GM12878 (cell line): ENCODE measurements around the gene GRIP2. TPM values are rescaled to one million over a fixed set of nuclear protein-coding genes. Genes with fewer than 3 reads are reported as not detected.

Experiments used
- ATAC-seq: fragments of 200-7000 bp; cut with Tn5 transposase; 3 replicates; pipeline ENCODE4 v1.9.1; 2020; ENCODE audit warnings: mild to moderate bottlenecking, moderate library complexity
- BruUV-seq: library from RNA; stranded (reverse); fragments of 400-500 nt; replicated peaks from 2 replicates; lab custom pipeline; 2021; lab: Mats Ljungman, UMichigan
- CTCF ChIA-PET: fragments of 300-600 bp; sonication (Branson Sonifier 250); formaldehyde crosslinking; extraction: SDS; loops from one replicate; lab custom pipeline; 2021; ENCODE audit warnings: inconsistent platforms; lab: Yijun Ruan, JAX
- POLR2A ChIA-PET: fragments of 350-600 bp; formaldehyde crosslinking; extraction: SDS; loops from one replicate; lab custom pipeline; 2021; ENCODE audit warnings: inconsistent platforms; lab: Charles Lee
- RAD21 ChIA-PET: fragments of 300-600 bp; sonication (Branson Sonifier 250); formaldehyde crosslinking; loops from one replicate; lab custom pipeline; 2023; ENCODE audit warnings: antibody characterized with exemption; ENCODE audit not compliant: unreplicated experiment; lab: Charles Lee
- SMC1A ChIA-PET: fragments of 300-600 bp; sonication (Branson Sonifier 250); formaldehyde crosslinking; loops from one replicate; lab custom pipeline; 2023; ENCODE audit not compliant: unreplicated experiment, uncharacterized antibody; lab: Charles Lee
- DNase-seq: peaks from one replicate; pipeline ENCODE4 v3.0.0-alpha.2; 2011; ENCODE audit warnings: low read depth, low spot score
- FAIRE-seq: peaks from 3 replicates; lab custom pipeline; 2011; peaks lifted over from hg19 to GRCh38; lab: Jason Lieb, UNC
- H2AFZ ChIP-seq: 2 replicates; pipeline ENCODE4 v1.6.0; 2011; ENCODE audit warnings: low read depth, low read length, control low read depth; ENCODE audit not compliant: control insufficient read depth
- H3K27ac ChIP-seq: 2 replicates; pipeline ENCODE4 v1.5.1; 2011; ENCODE audit warnings: control low read depth; ENCODE audit not compliant: control insufficient read depth, insufficient read depth
- H3K27me3 ChIP-seq, 2 experiments: replicated peaks in 1 of 2; 2 replicates each; pipeline versions ENCODE4 v1.6.0 to v1.6.1; 2011; ENCODE audit warnings: low read length in 1 of 2; ENCODE audit not compliant: control insufficient read depth in 2 of 2, insufficient read depth in 2 of 2
- H3K36me3 ChIP-seq, 2 experiments: 2 replicates each; pipeline ENCODE4 v1.5.1; 2011; ENCODE audit warnings: low read length in 1 of 2; ENCODE audit not compliant: control insufficient read depth in 2 of 2, insufficient read depth in 2 of 2
- H3K4me1 ChIP-seq: 2 replicates; pipeline ENCODE4 v1.6.1; 2011; ENCODE audit warnings: mild to moderate bottlenecking, low read length, moderate library complexity, mixed read lengths; ENCODE audit not compliant: control insufficient read depth, insufficient read depth
- H3K4me2 ChIP-seq: 2 replicates; pipeline ENCODE4 v1.6.0; 2011; ENCODE audit warnings: control low read depth; ENCODE audit not compliant: control insufficient read depth, insufficient read depth
- H3K4me3 ChIP-seq: fragments of 200-600 bp; sonication (generic); 2 replicates; pipeline ENCODE4 v1.5.1; 2016
- H3K79me2 ChIP-seq: 2 replicates; pipeline ENCODE4 v1.6.0; 2011; ENCODE audit warnings: low read length; ENCODE audit not compliant: control insufficient read depth, insufficient read depth
- H3K9ac ChIP-seq: 2 replicates; pipeline ENCODE4 v1.8.0; 2011; ENCODE audit warnings: low read length, control low read depth, mixed read lengths; ENCODE audit not compliant: control insufficient read depth, insufficient read depth
- H3K9me3 ChIP-seq: replicated peaks from 3 replicates; pipeline ENCODE4 v1.5.1; 2011; ENCODE audit warnings: mild to moderate bottlenecking, low read length; ENCODE audit not compliant: control insufficient read depth, insufficient read depth
- H4K20me1 ChIP-seq: 2 replicates; pipeline ENCODE4 v1.6.0; 2011; ENCODE audit not compliant: control insufficient read depth, insufficient read depth
- ATF2 ChIP-seq: IDR thresholded peaks from 2 replicates; pipeline ENCODE4 v1.6.1; 2012; ENCODE audit warnings: low read length, inconsistent platforms
- CHD2 ChIP-seq: IDR thresholded peaks from 2 replicates; pipeline ENCODE4 v1.6.1; 2011; ENCODE audit warnings: low read depth, low read length, improper control_type of control experiment, borderline replicate concordance
- MEF2A ChIP-seq: IDR thresholded peaks from 2 replicates; pipeline ENCODE4 v1.6.1; 2011; ENCODE audit warnings: low read depth, mild to moderate bottlenecking, low read length, moderate library complexity; ENCODE audit not compliant: insufficient read depth
- SMAD5 ChIP-seq: IDR thresholded peaks from 2 replicates; pipeline ENCODE4 v1.6.1; 2016; ENCODE audit warnings: antibody characterized with exemption, low read depth
- SPI1 ChIP-seq: IDR thresholded peaks from 2 replicates; pipeline ENCODE4 v1.6.1; 2011; ENCODE audit warnings: low read depth, mild to moderate bottlenecking, low read length, moderate library complexity, borderline replicate concordance; ENCODE audit not compliant: insufficient read depth
- ZZZ3 ChIP-seq: IDR thresholded peaks from 2 replicates; pipeline ENCODE4 v1.6.1; 2011; ENCODE audit warnings: low read depth; ENCODE audit not compliant: control insufficient read depth, insufficient read length
- WGBS: methylation state at CpG from one replicate; pipeline ENCODE4 v1.1.6; 2016; ENCODE audit warnings: low lambda C conversion rate; ENCODE audit not compliant: insufficient replicate concordance, insufficient coverage; ENCODE audit errors: missing lambda C conversion rate; 5-methylcytosine and 5-hydroxymethylcytosine counted together
- in situ Hi-C: fragments of 300-500 bp; cut with MboI; formaldehyde crosslinking; loops from 9 replicates; pipeline ENCODE4 v1.14.3; 2018; ENCODE audit warnings: mixed read lengths
- intact Hi-C: fragments of 100-400 bp; cut with micrococcal nuclease; formaldehyde crosslinking; loops from one replicate; pipeline ENCODE4 v1.14.2; 2022; ENCODE audit not compliant: unreplicated experiment
- polyA plus RNA-seq, 11 experiments: library from polyadenylated mRNA; depleted of rRNA in 4 of 11; unstranded in 6 of 11; stranded (reverse) in 5 of 11; fragments of >200 nt; fragmentation: Nextera tagmentation in 4 of 11; fragmentation: Illumina TruSeq in 1 of 11; extraction: Ambion mirVana in 4 of 11; extraction: Trizol in 1 of 11; gene quantifications; 1 replicate in 1 of 11; 2 replicates in 10 of 11; pipeline versions ENCODE4 v1.2.1 to v1.2.3, GENCODE V29; 2011 to 2016; ENCODE audit warnings: inconsistent platforms in 2 of 11, missing spikeins in 2 of 11, low read depth in 1 of 11
- total RNA-seq, 4 experiments: library from RNA; depleted of rRNA in 3 of 4; stranded (reverse); fragments of >200 nt in 3 of 4; fragmentation: Illumina TruSeq in 1 of 4; extraction: Trizol in 1 of 4; gene quantifications; 2 replicates each; pipeline versions ENCODE4 v1.2.1 to v1.2.3, GENCODE V29; 2013 to 2021
- TF ChIP-seq, protein P1 (sequence below): fragments of 150-350 bp; IDR thresholded peaks from 2 replicates; pipeline ENCODE4 v1.6.1; 2014; ENCODE audit warnings: mild to moderate bottlenecking, low read depth, low read length
- TF ChIP-seq, protein P2 (sequence below): IDR thresholded peaks from 2 replicates; pipeline ENCODE4 v1.6.1; 2011; ENCODE audit warnings: low read depth, mild to moderate bottlenecking, low read length, moderate library complexity, borderline replicate concordance; ENCODE audit errors: extremely low read depth

The GRIP2 gene
- total and polyA plus RNA-seq, 10 of the 15 experiments (the other 5 are each of a cell fraction or from before 2014, with no cell fraction given) = not detected

DNA sequence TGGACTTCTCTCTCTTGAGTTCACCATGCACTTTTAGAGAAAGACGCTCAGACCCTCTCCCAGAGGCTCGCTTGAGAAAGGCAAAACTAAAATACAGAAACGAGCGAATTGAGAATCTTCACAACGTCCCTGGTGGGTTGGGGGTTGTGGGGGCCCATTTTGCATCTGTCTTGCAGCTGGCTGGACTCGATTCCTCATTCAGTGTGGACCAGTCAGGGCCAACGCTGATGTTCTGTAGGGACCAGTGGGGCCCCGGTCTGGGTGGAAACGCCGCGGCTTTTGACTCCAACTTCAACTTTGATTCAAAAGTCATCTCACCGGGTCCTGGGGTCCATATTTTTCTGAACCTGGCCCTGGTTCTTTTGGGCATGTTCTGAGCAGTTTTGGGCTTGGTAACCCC, 69.7 kb downstream of the GRIP2 start:
- Histone ChIP-seq H4K20me1 (no peaks in the 10 kb centered on the region), H3K79me2 (no peaks in the 10 kb centered on the region), H3K4me1 (no peaks in the 10 kb centered on the region), H3K36me3 (peaks cover 6 to 7% of the 10 kb centered on the region in 2 experiments), H3K4me3 (no peak overlapping the region), H3K27ac (no peak overlapping the region), H3K9me3 (no peaks in the 10 kb centered on the region), H3K27me3 (no peaks in the 10 kb centered on the region), H3K4me2 (no peak overlapping the region), H2AFZ (no peak overlapping the region), H3K9ac (no peak overlapping the region)
- ATAC-seq (no peak), DNase-seq (no peak), FAIRE-seq (no peak)
- no TSS peak for BruUV-seq
- SMC1A ChIA-PET = no interaction called here
- RAD21 ChIA-PET = no interaction called here
- WGBS = 94% methylated on average over 12 of the region's 12 CpGs
- no peak for TF ChIP-seq CHD2
- TF ChIP-seq, protein P1, sequence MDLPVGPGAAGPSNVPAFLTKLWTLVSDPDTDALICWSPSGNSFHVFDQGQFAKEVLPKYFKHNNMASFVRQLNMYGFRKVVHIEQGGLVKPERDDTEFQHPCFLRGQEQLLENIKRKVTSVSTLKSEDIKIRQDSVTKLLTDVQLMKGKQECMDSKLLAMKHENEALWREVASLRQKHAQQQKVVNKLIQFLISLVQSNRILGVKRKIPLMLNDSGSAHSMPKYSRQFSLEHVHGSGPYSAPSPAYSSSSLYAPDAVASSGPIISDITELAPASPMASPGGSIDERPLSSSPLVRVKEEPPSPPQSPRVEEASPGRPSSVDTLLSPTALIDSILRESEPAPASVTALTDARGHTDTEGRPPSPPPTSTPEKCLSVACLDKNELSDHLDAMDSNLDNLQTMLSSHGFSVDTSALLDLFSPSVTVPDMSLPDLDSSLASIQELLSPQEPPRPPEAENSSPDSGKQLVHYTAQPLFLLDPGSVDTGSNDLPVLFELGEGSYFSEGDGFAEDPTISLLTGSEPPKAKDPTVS = no peak
- no peak for TF ChIP-seq SPI1
- no peak for TF ChIP-seq MEF2A
- TF ChIP-seq SMAD5 = no peak
- TF ChIP-seq ZZZ3 = no peak
- TF ChIP-seq ATF2 = no peak
- TF ChIP-seq, protein P2, sequence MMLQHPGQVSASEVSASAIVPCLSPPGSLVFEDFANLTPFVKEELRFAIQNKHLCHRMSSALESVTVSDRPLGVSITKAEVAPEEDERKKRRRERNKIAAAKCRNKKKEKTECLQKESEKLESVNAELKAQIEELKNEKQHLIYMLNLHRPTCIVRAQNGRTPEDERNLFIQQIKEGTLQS = no peak
- in situ Hi-C loops = no loop called here
- CTCF ChIA-PET = interaction anchor here (0.8 to 1.0 kb wide), 2 partner anchors 209 kb away, joined by 3 to 5 read pairs; no protein-coding TSS in a partner anchor
- POLR2A ChIA-PET = interaction anchor here (0.6 kb wide), 1 partner anchor 419 kb away, joined by 6 read pairs; no protein-coding TSS in a partner anchor
- intact Hi-C loops = no loop called here
